ENCODE results near the gene SLC9A5.

The SLC9A5 gene

DNA sequence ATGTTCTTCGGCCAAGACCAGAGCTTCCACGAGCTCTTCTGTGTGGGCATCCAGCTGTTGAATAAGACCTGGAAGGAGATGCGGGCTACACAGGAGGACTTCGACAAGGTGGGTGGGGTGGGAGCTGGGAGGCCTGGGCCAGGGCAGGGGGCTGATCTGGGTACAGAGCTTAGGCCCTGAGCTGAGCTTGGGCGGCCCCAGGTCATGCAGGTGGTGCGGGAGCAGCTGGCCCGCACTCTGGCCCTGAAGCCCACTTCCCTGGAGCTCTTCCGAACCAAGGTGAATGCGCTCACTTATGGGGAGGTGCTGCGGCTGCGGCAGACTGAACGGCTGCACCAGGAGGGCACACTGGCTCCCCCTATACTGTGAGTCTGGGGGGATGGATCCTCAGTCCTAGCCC, 46.4 kb upstream of the SLC9A5 start:
- ChIA-PET POLR2A (interaction anchor here (1.1 kb wide), 1 partner anchor 44 kb away, joined by 4 read pairs; no protein-coding TSS in a partner anchor), CTCF (no interaction called here)
- DNase-seq (ENCODE audit: extremely low spot score), result no peak
- no peak for TF ChIP-seq TARDBP (IDR thresholded peaks at IDR 0.05)
- TF ChIP-seq CTBP1 (IDR thresholded peaks at IDR 0.05; ENCODE audit: borderline replicate concordance), result no peak

DNA sequence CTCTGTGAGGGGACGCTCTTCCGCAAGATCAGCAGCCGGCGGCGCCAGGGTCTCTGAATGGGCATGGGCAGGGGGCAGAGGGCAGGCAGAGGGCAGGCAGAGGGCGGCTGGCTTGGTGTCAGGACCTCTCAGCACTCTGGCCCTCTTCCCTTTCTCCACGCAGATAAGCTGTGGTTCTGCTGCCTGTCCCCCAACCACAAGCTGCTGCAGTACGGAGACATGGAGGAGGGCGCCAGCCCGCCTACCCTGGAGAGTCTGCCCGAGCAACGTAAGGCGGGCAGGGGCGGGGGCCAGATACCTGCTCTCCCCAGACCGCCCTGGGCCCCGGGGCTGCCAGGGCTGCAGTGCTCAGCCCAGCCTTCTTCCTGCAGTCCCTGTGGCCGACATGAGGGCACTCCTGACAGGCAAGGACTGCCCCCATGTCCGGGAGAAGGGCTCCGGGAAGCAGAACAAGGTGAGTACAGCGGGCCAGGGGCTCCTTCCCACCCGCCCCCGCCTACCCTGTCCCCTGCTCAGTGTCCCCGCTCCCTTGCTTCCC, 45.8 kb upstream of the SLC9A5 start:
- ChIA-PET CTCF (no interaction called here), POLR2A (no interaction called here)
- TF ChIP-seq L3MBTL2 (conservative IDR thresholded peaks at IDR 0.05), result no peak
- no peak for TF ChIP-seq TARDBP (IDR thresholded peaks at IDR 0.05)
- no peak for TF ChIP-seq BHLHE40 (IDR thresholded peaks at IDR 0.05; ENCODE audit: borderline replicate concordance)
- no peak for TF ChIP-seq ARNT (IDR thresholded peaks at IDR 0.05)
- TF ChIP-seq NFRKB (IDR thresholded peaks at IDR 0.05), result no peak
- TF ChIP-seq LEF1 (IDR thresholded peaks at IDR 0.05; ENCODE audit: borderline replicate concordance), result no peak
- no peak for TF ChIP-seq CTBP1 (IDR thresholded peaks at IDR 0.05; ENCODE audit: borderline replicate concordance)
- no peak for TF ChIP-seq FOXK2 (IDR thresholded peaks at IDR 0.05)
- no peak for TF ChIP-seq SUZ12 (IDR thresholded peaks at IDR 0.05)
- no peak for TF ChIP-seq ELF4 (IDR thresholded peaks at IDR 0.05)
- TF ChIP-seq PKNOX1 (IDR thresholded peaks at IDR 0.05), result no peak
- TF ChIP-seq ZNF384 (IDR thresholded peaks at IDR 0.05), result no peak
- no peak for TF ChIP-seq SP1 (IDR thresholded peaks at IDR 0.05)
- no peak for TF ChIP-seq HDGF (IDR thresholded peaks at IDR 0.05; ENCODE audit: borderline replicate concordance)
- no peak for TF ChIP-seq FOXA1 (IDR thresholded peaks at IDR 0.05)
- TF ChIP-seq FOXM1 (IDR thresholded peaks at IDR 0.05; ENCODE audit: borderline replicate concordance), result no peak
- DNase-seq (ENCODE audit: extremely low spot score), result no peak

DNA sequence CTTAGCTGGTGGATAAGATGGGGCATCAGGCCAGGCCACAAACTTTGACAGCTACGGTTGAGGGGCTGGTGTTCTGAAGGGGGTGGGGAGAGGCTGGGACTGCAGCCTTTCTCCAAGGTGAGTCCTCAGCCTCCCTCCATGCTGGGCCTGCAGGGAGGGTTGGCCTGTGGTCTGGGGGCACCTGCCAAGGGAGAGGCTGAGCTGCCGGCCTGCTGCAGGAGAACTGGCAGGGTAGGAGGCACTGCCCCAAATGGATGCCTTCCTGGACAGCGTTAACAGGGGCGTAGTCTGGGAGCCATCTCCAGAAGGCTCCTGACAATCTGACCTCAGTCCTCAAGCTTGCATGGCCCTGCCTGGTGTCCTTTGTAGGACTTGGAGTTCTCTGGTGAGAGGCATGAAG, 44.7 kb upstream of the SLC9A5 start:
- TF ChIP-seq L3MBTL2 (conservative IDR thresholded peaks at IDR 0.05) (no peak), LEF1 (IDR thresholded peaks at IDR 0.05; ENCODE audit: borderline replicate concordance) (no peak), BHLHE40 (IDR thresholded peaks at IDR 0.05; ENCODE audit: borderline replicate concordance) (no peak), NFRKB (IDR thresholded peaks at IDR 0.05) (no peak), ZNF384 (IDR thresholded peaks at IDR 0.05) (no peak), FOXM1 (IDR thresholded peaks at IDR 0.05; ENCODE audit: borderline replicate concordance) (no peak), ARNT (IDR thresholded peaks at IDR 0.05) (no peak), SP1 (IDR thresholded peaks at IDR 0.05) (no peak), HDGF (IDR thresholded peaks at IDR 0.05; ENCODE audit: borderline replicate concordance) (no peak), FOXA1 (IDR thresholded peaks at IDR 0.05) (no peak), FOXK2 (IDR thresholded peaks at IDR 0.05) (no peak), TARDBP (IDR thresholded peaks at IDR 0.05) (no peak), PKNOX1 (IDR thresholded peaks at IDR 0.05) (no peak), CTBP1 (IDR thresholded peaks at IDR 0.05; ENCODE audit: borderline replicate concordance) (no peak), SUZ12 (IDR thresholded peaks at IDR 0.05) (no peak), ELF4 (IDR thresholded peaks at IDR 0.05) (no peak)
- POLR2A ChIA-PET, result no interaction called here
- no peak for DNase-seq (ENCODE audit: extremely low spot score)
- CTCF ChIA-PET, result no interaction called here

- no peak for DNase-seq (ENCODE audit: extremely low spot score)
- TF ChIP-seq CTBP1 (IDR thresholded peaks at IDR 0.05; ENCODE audit: borderline replicate concordance) (no peak), FOXA1 (IDR thresholded peaks at IDR 0.05) (no peak), TARDBP (IDR thresholded peaks at IDR 0.05) (no peak), BHLHE40 (IDR thresholded peaks at IDR 0.05; ENCODE audit: borderline replicate concordance) (no peak), LEF1 (IDR thresholded peaks at IDR 0.05; ENCODE audit: borderline replicate concordance) (no peak)
- POLR2A ChIA-PET, result interaction anchor here (0.9 kb wide), 1 partner anchor 20 kb away, joined by 3 read pairs; no protein-coding TSS in a partner anchor
- CTCF ChIA-PET, result interaction anchor here (0.6 kb wide), 1 partner anchor 9 kb away, joined by 3 read pairs; no protein-coding TSS in a partner anchor
Measured at GRCh38 chr16:67206129-67206837, 42.5 kb upstream of the SLC9A5 start.

GRCh38 chr16:67206838-67207248, 41.9 kb upstream of the SLC9A5 start:
- CTCF ChIA-PET, result interaction anchor here (0.6 kb wide), 1 partner anchor 8 kb away, joined by 3 read pairs; no protein-coding TSS in a partner anchor
- no peak for TF ChIP-seq FOXK2 (IDR thresholded peaks at IDR 0.05)
- no peak for TF ChIP-seq FOXM1 (IDR thresholded peaks at IDR 0.05; ENCODE audit: borderline replicate concordance)
- TF ChIP-seq SP1 (IDR thresholded peaks at IDR 0.05), result no peak
- no peak for TF ChIP-seq BHLHE40 (IDR thresholded peaks at IDR 0.05; ENCODE audit: borderline replicate concordance)
- no peak for TF ChIP-seq NFRKB (IDR thresholded peaks at IDR 0.05)
- TF ChIP-seq FOXA1 (IDR thresholded peaks at IDR 0.05), result no peak
- TF ChIP-seq ZNF384 (IDR thresholded peaks at IDR 0.05), result no peak
- TF ChIP-seq L3MBTL2 (conservative IDR thresholded peaks at IDR 0.05), result no peak
- no peak for TF ChIP-seq TARDBP (IDR thresholded peaks at IDR 0.05)
- no peak for TF ChIP-seq HDGF (IDR thresholded peaks at IDR 0.05; ENCODE audit: borderline replicate concordance)
- no peak for TF ChIP-seq PKNOX1 (IDR thresholded peaks at IDR 0.05)
- no peak for TF ChIP-seq ELF4 (IDR thresholded peaks at IDR 0.05)
- TF ChIP-seq LEF1 (IDR thresholded peaks at IDR 0.05; ENCODE audit: borderline replicate concordance), result no peak
- no peak for TF ChIP-seq ARNT (IDR thresholded peaks at IDR 0.05)
- no peak for TF ChIP-seq CTBP1 (IDR thresholded peaks at IDR 0.05; ENCODE audit: borderline replicate concordance)
- TF ChIP-seq SUZ12 (IDR thresholded peaks at IDR 0.05), result no peak
- POLR2A ChIA-PET, result interaction anchor here (0.9 kb wide), 1 partner anchor 21 kb away, joined by 3 read pairs; no protein-coding TSS in a partner anchor
- no peak for DNase-seq (ENCODE audit: extremely low spot score)

Data from HEK293T (cell line).